Left lung (tissue), 10 donors: ENCODE measurements around the gene SLCO3A1. TPM values are rescaled to one million over a fixed set of nuclear protein-coding genes. Genes with fewer than 3 reads are reported as not detected.
A peak's percentile ranks its signal among the peaks of the same experiment; 100 is the strongest.

ENCODE experiments used
- ATAC-seq: fragments of 200-7000 bp; cut with Tn5 transposase; one replicate; pipeline ENCODE4 v1.9.1; 2020; ENCODE audit warnings: moderate library complexity
- DNase-seq, 4 donors: peaks; one replicate each; pipeline ENCODE4 v3.0.0-alpha.2; 2013 to 2020
- H3K27ac ChIP-seq, 2 donors: fragments of 200-600 bp; sonication (generic) in 1 of 2; one replicate each; pipeline versions ENCODE4 v1.5.0 to v1.8.0; 2020 to 2021
- H3K27me3 ChIP-seq, 2 donors: fragments of 200-600 bp; sonication (generic) in 1 of 2; one replicate each; pipeline versions ENCODE4 v1.5.0 to v1.8.0; 2020 to 2021
- H3K36me3 ChIP-seq, 2 donors: fragments of 200-600 bp; sonication (generic) in 1 of 2; one replicate each; pipeline versions ENCODE4 v1.5.0 to v1.8.0; 2020 to 2021
- H3K4me1 ChIP-seq, 2 donors: fragments of 200-600 bp; one replicate each; pipeline ENCODE4 v1.8.0; 2021
- H3K4me3 ChIP-seq, 2 donors: fragments of 200-600 bp; sonication (generic) in 1 of 2; one replicate each; pipeline versions ENCODE4 v1.5.0 to v1.8.0; 2020 to 2021; ENCODE audit warnings: mild to moderate bottlenecking in 1 of 2
- H3K9me3 ChIP-seq, 2 donors: fragments of 200-600 bp; sonication (generic) in 1 of 2; one replicate each; pipeline versions ENCODE4 v1.5.0 to v1.8.0; 2020 to 2021
- intact Hi-C, 2 donors: fragments of 100-400 bp; cut with DNase I; formaldehyde crosslinking; loops; one replicate each; pipeline versions ENCODE4 v1.11.2 to v1.14.2; 2022
- polyA plus RNA-seq, 6 donors: library from polyadenylated mRNA; unstranded; fragments of 120-200 nt; gene quantifications; one replicate each; pipeline ENCODE4 v1.2.1, GENCODE V29; 2013; ENCODE audit not compliant: insufficient read length in 6 of 6
- total RNA-seq, 2 donors: library from RNA; stranded (reverse); fragmentation: NEBNext Ultra II Directional; extraction: Animal tissue kit (Norgen Biotek cat#: 25700); gene quantifications; one replicate each; pipeline ENCODE4 v1.2.1, GENCODE V29; 2021
- TF ChIP-seq, protein P1 (sequence below), 2 donors: fragments of 200-600 bp; sonication (generic) in 1 of 2; IDR thresholded peaks; one replicate each; pipeline versions ENCODE4 v1.5.0 to v1.8.0; 2021; ENCODE audit warnings: antibody characterized with exemption in 2 of 2
- donor health status: DM: no; HTN: yes; CAD: no.
- donor health status: DM: no; HTN: no; CAD: no.

The SLCO3A1 gene
- total and polyA plus RNA-seq, 8 donors: 7.7 to 49.0 (median 11.9) TPM

DNA sequence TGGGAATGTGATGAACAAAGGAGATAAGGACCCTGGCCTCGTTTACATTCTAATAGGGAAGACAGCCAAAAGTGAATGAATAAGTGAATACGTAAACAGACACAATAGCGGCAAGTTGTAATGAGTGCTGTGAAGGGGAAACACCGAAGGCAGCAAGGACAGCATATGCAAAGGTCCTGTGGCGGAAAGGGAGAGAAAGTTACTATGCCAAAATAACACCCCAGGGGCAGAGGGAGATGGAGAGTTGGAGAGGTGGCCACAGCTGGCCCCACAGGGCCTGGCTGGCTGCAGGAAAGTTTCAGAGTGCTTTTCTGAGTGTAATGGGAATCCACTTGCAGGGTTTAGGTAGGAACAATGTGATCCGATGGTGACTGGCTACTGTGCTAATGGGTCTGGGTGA is 91.9 kb downstream of the SLCO3A1 start:
- no peaks in the 10 kb centered on the region for H3K27me3 ChIP-seq
- no peak for DNase-seq
- peaks cover 63 to 99% of the 10 kb centered on the region in 2 donors for H3K4me1 ChIP-seq
- H3K9me3 ChIP-seq: no peaks in the 10 kb centered on the region
- no peak overlapping the region for H3K4me3 ChIP-seq
- no peak overlapping the region for H3K27ac ChIP-seq
- intact Hi-C loops: loop anchor here in 1 of 2 donors (10.0 kb wide), 2 partner anchors 81 to 129 kb away; no protein-coding TSS in a partner anchor
- ATAC-seq: no peak
- H3K36me3 ChIP-seq: no peaks in the 10 kb centered on the region
- TF ChIP-seq, protein P1, sequence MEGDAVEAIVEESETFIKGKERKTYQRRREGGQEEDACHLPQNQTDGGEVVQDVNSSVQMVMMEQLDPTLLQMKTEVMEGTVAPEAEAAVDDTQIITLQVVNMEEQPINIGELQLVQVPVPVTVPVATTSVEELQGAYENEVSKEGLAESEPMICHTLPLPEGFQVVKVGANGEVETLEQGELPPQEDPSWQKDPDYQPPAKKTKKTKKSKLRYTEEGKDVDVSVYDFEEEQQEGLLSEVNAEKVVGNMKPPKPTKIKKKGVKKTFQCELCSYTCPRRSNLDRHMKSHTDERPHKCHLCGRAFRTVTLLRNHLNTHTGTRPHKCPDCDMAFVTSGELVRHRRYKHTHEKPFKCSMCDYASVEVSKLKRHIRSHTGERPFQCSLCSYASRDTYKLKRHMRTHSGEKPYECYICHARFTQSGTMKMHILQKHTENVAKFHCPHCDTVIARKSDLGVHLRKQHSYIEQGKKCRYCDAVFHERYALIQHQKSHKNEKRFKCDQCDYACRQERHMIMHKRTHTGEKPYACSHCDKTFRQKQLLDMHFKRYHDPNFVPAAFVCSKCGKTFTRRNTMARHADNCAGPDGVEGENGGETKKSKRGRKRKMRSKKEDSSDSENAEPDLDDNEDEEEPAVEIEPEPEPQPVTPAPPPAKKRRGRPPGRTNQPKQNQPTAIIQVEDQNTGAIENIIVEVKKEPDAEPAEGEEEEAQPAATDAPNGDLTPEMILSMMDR (IDR thresholded peaks at IDR 0.05): no peak

DNA sequence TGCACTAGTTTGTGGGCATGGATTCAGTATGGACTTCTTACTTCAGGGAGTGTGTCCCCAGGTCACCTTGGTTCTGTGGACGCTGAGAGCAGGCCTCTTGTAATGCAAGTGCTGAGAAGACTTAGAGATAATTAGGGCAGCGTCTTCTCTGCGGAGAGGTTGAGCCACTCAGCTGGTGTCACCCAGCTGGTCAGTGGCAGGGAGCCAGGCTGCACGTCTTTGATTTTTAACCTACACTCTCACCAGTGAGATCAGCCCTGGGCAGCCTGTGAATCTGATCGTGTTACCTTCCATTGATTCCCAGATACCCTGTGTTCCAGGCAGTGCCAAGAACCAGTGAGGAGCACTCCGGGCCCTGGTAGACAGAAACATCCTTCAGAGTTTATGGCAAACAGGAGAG is 92.6 kb downstream of the SLCO3A1 start:
- no peak for ATAC-seq
- no peak for DNase-seq
- TF ChIP-seq, protein P1 (IDR thresholded peaks at IDR 0.05): no peak
- Histone ChIP-seq H3K27ac (peak overlapping the region in 1 of 2 donors; percentile 76), H3K36me3 (no peaks in the 10 kb centered on the region), H3K4me1 (peaks cover 57 to 99% of the 10 kb centered on the region in 2 donors), H3K9me3 (no peaks in the 10 kb centered on the region), H3K4me3 (no peak overlapping the region), H3K27me3 (no peaks in the 10 kb centered on the region)
- intact Hi-C loops: loop anchor here in 1 of 2 donors (10.0 kb wide), 2 partner anchors 81 to 129 kb away; no protein-coding TSS in a partner anchor

DNA sequence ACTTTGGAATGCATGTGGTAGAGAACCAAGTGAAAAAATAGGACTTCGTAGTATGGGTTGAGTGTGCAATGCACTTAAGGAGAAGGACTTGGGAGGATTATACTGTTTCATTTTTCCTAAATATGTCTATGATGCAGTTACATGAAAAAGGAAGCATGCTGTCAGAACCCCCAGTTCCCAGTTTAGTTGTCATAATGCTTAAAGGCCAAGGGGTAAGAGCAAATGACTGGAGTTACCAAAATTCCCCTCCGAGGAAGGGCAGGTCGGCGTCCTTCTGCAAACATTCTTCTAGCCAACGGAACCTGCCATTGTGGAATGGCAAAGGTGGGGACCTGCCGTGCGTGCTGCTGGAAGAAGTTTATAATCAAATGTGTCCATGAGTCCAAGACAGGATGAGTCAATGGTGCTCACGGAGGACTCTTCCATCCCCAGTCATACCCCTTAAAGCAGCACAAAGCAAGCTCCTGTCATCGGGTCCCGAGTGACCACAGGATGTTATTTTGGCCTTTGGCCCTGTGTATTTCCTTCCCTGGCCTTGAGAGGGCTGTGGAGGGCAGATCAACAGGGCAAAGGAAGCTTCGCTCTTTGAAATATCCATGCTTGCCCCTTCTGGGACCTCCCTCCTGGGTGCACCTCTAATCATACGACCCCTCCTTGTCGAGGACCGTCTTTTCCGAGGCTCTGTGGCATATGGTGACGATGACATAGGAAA is 93.2 kb downstream of the SLCO3A1 start:
- DNase-seq (no peak), ATAC-seq (no peak)
- Histone ChIP-seq H3K4me1 (peaks cover 57 to 94% of the 10 kb centered on the region in 2 donors), H3K27me3 (no peaks in the 10 kb centered on the region), H3K36me3 (no peaks in the 10 kb centered on the region), H3K4me3 (no peak overlapping the region), H3K27ac (peak overlapping the region; percentile 71 to 76), H3K9me3 (no peaks in the 10 kb centered on the region)
- intact Hi-C loops: loop anchor here in 1 of 2 donors (10.0 kb wide), 2 partner anchors 82 to 128 kb away; no protein-coding TSS in a partner anchor
- TF ChIP-seq, protein P1 (IDR thresholded peaks at IDR 0.05): no peak

DNA sequence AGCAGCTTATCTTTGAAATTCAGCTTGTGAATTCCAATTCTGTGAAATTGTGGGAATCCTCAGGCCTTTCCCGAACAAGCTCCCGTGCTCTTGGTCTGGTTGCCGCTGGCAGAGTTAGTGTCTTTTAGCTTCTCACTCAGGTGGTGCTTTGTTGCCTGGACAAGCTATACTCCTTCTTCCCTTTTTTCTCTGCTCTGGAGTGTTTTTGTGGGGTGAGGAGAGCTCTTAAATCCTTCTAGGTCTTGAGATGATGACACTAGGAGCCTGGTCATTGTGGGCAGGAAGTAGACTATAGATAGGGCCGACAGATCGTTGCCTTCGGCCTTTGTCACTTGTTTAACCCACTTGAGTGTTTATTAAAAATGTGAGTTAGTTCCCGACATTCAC is 93.8 kb downstream of the SLCO3A1 start:
- ATAC-seq (peak; percentile 15), DNase-seq (no peak)
- Histone ChIP-seq H3K4me3 (no peak overlapping the region), H3K9me3 (no peaks in the 10 kb centered on the region), H3K27me3 (no peaks in the 10 kb centered on the region), H3K36me3 (no peaks in the 10 kb centered on the region), H3K27ac (peak overlapping the region; percentile 71 to 76), H3K4me1 (peaks cover 53 to 94% of the 10 kb centered on the region in 2 donors)
- intact Hi-C loops: loop anchor here in 1 of 2 donors (10.0 kb wide), 2 partner anchors 82 to 128 kb away; no protein-coding TSS in a partner anchor
- TF ChIP-seq, protein P1 (IDR thresholded peaks at IDR 0.05): no peak
